Panc1 (cell line): Measurements from ENCODE around the gene NRDC.

Experiments
- CTCF ChIP-seq: fragments of 450-650 bp; IDR thresholded peaks from 2 replicates; pipeline ENCODE4 v1.5.1; 2017; ENCODE audit warnings: mild to moderate bottlenecking
- REST ChIP-seq, 2 experiments: IDR thresholded peaks; 2 replicates each; pipeline ENCODE4 v1.6.1; 2011 to 2012; ENCODE audit warnings: low read depth in 2 of 2, control low read depth in 1 of 2, low read length in 1 of 2, mild to moderate bottlenecking in 1 of 2, moderate library complexity in 1 of 2; ENCODE audit not compliant: insufficient read depth in 1 of 2
- SIN3A ChIP-seq: IDR thresholded peaks from 2 replicates; pipeline ENCODE4 v1.6.1; 2012; ENCODE audit warnings: low read depth, mild to moderate bottlenecking, low read length, moderate library complexity, borderline replicate concordance; ENCODE audit not compliant: insufficient read depth
- TCF7L2 ChIP-seq: IDR thresholded peaks from 2 replicates; pipeline ENCODE4 v1.6.1; 2011; ENCODE audit warnings: mild to moderate bottlenecking, low read depth, low read length, inconsistent platforms

- no peak for TF ChIP-seq CTCF
- TF ChIP-seq REST (IDR thresholded peaks at IDR 0.05; ENCODE audit: insufficient read depth in 1 of 2, low read depth in 2 of 2, low read length in 1 of 2) = no peak
- no peak for TF ChIP-seq SIN3A
- TF ChIP-seq TCF7L2 = no peak
Observed at GRCh38 chr1:51906306-51907078, 28.0 kb upstream of the NRDC start.
